Sigmoid colon (tissue), 7 donors: ENCODE measurements around the gene ARHGAP6. TPM values are rescaled to one million over a fixed set of nuclear protein-coding genes. Genes with fewer than 3 reads are reported as not detected.

Experiments
- DNase-seq: peaks from one replicate; pipeline ENCODE4 v3.0.0-alpha.2; 2019
- H3K27ac ChIP-seq, 4 donors: fragments of 200-600 bp; sonication (generic); one replicate each; pipeline ENCODE4 v1.5.1; 2016 to 2019; ENCODE audit warnings: mild to moderate bottlenecking in 1 of 4
- H3K27me3 ChIP-seq, 3 donors: fragments of 200-600 bp; sonication (generic); one replicate each; pipeline ENCODE4 v1.5.1; 2019; ENCODE audit warnings: mild to moderate bottlenecking in 1 of 3
- H3K36me3 ChIP-seq, 4 donors: fragments of 200-600 bp; sonication (generic); one replicate each; pipeline ENCODE4 v1.5.1; 2016 to 2019
- H3K4me1 ChIP-seq, 4 donors: fragments of 200-600 bp; sonication (generic); one replicate each; pipeline ENCODE4 v1.5.1; 2017 to 2019
- H3K4me3 ChIP-seq, 4 donors: fragments of 200-600 bp; sonication (generic); one replicate each; pipeline ENCODE4 v1.5.1; 2017 to 2019; ENCODE audit warnings: mild to moderate bottlenecking in 2 of 4, moderate library complexity in 1 of 4
- H3K9me3 ChIP-seq, 4 donors: fragments of 200-600 bp in 3 of 4; sonication (generic) in 3 of 4; one replicate each; pipeline versions ENCODE4 v1.5.1 to v1.6.1; 2013 to 2019
- CTCF ChIP-seq, 4 experiments: fragments of 450-650 bp in 3 of 4; fragments of 200-600 bp in 1 of 4; IDR thresholded peaks; one replicate each; pipeline ENCODE4 v1.5.1; 2016 to 2019; ENCODE audit warnings: antibody characterized with exemption in 4 of 4, mild to moderate bottlenecking in 3 of 4, moderate library complexity in 2 of 4
- EP300 ChIP-seq, 4 donors: sonication (generic); formaldehyde crosslinking; IDR thresholded peaks; one replicate each; pipeline ENCODE4 v1.6.1; 2017; ENCODE audit warnings: antibody characterized with exemption in 4 of 4
- POLR2A ChIP-seq, 2 donors: fragments of 450-650 bp; IDR thresholded peaks; one replicate each; pipeline ENCODE4 v1.6.1; 2016; ENCODE audit warnings: antibody characterized with exemption in 2 of 2, mild to moderate bottlenecking in 2 of 2, moderate library complexity in 2 of 2
- POLR2AphosphoS5 ChIP-seq, 4 donors: sonication (generic); formaldehyde crosslinking; IDR thresholded peaks; one replicate each; pipeline ENCODE4 v1.6.1; 2017; ENCODE audit warnings: antibody characterized with exemption in 4 of 4
- WGBS, 2 donors: extraction: QIAGEN DNeasy Blood & Tissue Kit; methylation state at CpG; one replicate each; pipeline ENCODE4 v1.1.7; 2013; 5-methylcytosine and 5-hydroxymethylcytosine counted together
- intact Hi-C: fragments of 100-400 bp; cut with DNase I; formaldehyde crosslinking; loops from one replicate; pipeline ENCODE4 v1.15.1; 2023
- polyA plus RNA-seq, 3 donors: library from polyadenylated mRNA; stranded (reverse); fragments of 200-250 nt; gene quantifications; one replicate each; pipeline ENCODE4 v1.2.3, GENCODE V29; 2013
- total RNA-seq, 4 donors: library from RNA; depleted of rRNA; stranded (reverse); fragments of >200 nt; gene quantifications; one replicate each; pipeline ENCODE4 v1.1.0, GENCODE V29; 2016
- donor health status: healthy with polysubstance abuse.
- donor health status: Bipolar disorder and iron deficiency.
- donor health status: healthy.

ARHGAP6 gene
- total and polyA plus RNA-seq, 7 donors: 1.4 to 47.6 (median 36.2) TPM

DNA sequence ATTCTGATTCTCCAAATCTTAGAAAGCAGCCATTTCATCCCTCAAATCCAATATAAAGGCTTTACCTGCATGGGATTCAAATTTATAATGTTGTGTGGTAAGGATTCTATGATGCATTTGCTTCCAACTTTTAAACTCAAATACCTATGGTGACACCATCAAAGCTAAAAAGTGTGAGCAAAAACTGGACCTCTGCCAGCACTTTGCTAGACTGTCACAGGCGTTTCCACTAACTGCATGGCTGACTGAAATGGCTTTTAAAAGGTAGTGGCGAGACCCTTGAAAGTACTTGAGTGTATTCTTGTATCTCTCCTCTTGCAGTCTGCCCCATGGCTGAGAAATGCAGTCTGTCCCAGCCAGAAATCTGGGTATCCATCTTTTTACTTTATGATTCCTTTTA lies 203.1 kb downstream of the ARHGAP6 start:
- Histone ChIP-seq H3K9me3 (no peaks in the 10 kb centered on the region), H3K27ac (peak overlapping the region in 3 of 4 donors; percentile 27 to 56 (median 43)), H3K4me1 (peaks cover 0 to 17% (median 10%) of the 10 kb centered on the region in 4 donors), H3K4me3 (no peak overlapping the region), H3K27me3 (no peaks in the 10 kb centered on the region), H3K36me3 (no peaks in the 10 kb centered on the region)
- 67 to 74% methylated on average over 2 of the region's 2 CpGs for WGBS, 2 donors
- TF ChIP-seq POLR2A (IDR thresholded peaks at IDR 0.05) (no peak), EP300 (IDR thresholded peaks at IDR 0.05) (no peak), CTCF (IDR thresholded peaks at IDR 0.05) (no peak), POLR2AphosphoS5 (IDR thresholded peaks at IDR 0.05) (no peak)
- intact Hi-C loops: no loop called here
- no peak for DNase-seq

- WGBS, 2 donors: 12 to 53% methylated on average over 5 of the region's 5 CpGs
- H3K36me3 ChIP-seq: no peaks in the 10 kb centered on the region
- TF ChIP-seq CTCF (IDR thresholded peaks at IDR 0.05) (no peak), POLR2AphosphoS5 (IDR thresholded peaks at IDR 0.05) (no peak), POLR2A (IDR thresholded peaks at IDR 0.05) (no peak), EP300 (IDR thresholded peaks at IDR 0.05) (no peak)
- no peak overlapping the region for H3K4me3 ChIP-seq
- DNase-seq: no peak
- peaks cover 0 to 19% (median 12%) of the 10 kb centered on the region in 4 donors for H3K4me1 ChIP-seq
- H3K9me3 ChIP-seq: no peaks in the 10 kb centered on the region
- peak overlapping the region in 3 of 4 donors; percentile 27 to 56 (median 43) for H3K27ac ChIP-seq
- no peaks in the 10 kb centered on the region for H3K27me3 ChIP-seq
- intact Hi-C loops: no loop called here
These were observed 203.6 kb downstream of the ARHGAP6 start for GRCh38 chrX:11462136-11462535.

DNA sequence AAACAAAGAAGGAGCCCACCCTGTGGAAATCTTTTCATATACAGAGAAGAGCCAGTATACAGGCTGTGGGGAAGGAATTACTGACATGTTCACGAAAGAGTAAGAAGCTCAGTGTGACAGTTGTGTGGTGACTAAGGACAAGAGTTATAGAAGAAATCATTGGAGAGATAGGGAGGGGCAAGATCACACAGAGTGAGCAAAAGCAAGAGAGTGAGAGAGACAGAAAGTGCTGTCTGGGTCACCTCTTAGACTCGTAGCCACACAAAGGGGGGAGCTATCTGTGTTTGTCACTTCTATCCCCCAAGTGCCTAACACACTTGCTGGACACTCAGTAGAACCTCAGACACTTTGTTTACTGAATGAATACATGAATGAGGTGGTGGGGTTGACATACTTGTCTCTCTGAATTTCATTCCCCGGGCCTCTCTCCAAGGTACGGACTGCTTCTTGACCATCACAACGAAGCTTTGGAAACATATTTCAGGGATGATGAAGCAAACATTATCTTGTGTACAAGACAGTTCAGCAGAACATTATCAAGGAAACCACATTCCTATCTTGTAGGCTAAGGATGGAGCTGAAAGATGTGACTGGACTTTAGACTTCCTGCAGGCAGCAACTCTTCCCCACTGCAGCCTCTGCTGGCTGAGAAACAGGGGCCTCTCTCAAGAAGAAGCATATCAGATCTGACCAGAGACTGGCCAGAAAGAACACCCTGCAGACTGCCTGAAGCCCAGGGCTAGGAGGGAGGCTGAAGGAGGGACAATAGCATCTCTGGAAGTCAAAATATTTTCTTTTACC lies 204.3 kb downstream of the ARHGAP6 start:
- intact Hi-C loops: no loop called here

GRCh38 chrX:11460347-11460746 lies 205.4 kb downstream of the ARHGAP6 start:
- intact Hi-C loops: no loop called here
- H3K36me3 ChIP-seq: no peaks in the 10 kb centered on the region
- H3K27me3 ChIP-seq: no peaks in the 10 kb centered on the region
- 83 to 89% methylated on average over 2 of the region's 2 CpGs for WGBS, 2 donors
- no peak overlapping the region for H3K27ac ChIP-seq
- no peak overlapping the region for H3K4me3 ChIP-seq
- TF ChIP-seq POLR2A (IDR thresholded peaks at IDR 0.05) (no peak), POLR2AphosphoS5 (IDR thresholded peaks at IDR 0.05) (no peak), CTCF (IDR thresholded peaks at IDR 0.05) (no peak), EP300 (IDR thresholded peaks at IDR 0.05) (no peak)
- peaks cover 0 to 19% (median 12%) of the 10 kb centered on the region in 4 donors for H3K4me1 ChIP-seq
- DNase-seq: no peak
- no peaks in the 10 kb centered on the region for H3K9me3 ChIP-seq

More for the DNA sequence above, 204.3 kb downstream of the ARHGAP6 start:
- 81 to 84% methylated on average over 5 of the region's 5 CpGs for WGBS, 2 donors
- Histone ChIP-seq H3K27ac (peak overlapping the region; percentile 17 to 56 (median 35)), H3K27me3 (no peaks in the 10 kb centered on the region), H3K36me3 (no peaks in the 10 kb centered on the region), H3K9me3 (no peaks in the 10 kb centered on the region), H3K4me1 (peaks cover 0 to 19% (median 12%) of the 10 kb centered on the region in 4 donors), H3K4me3 (no peak overlapping the region)
- no peak for TF ChIP-seq EP300 (IDR thresholded peaks at IDR 0.05)
- no peak for TF ChIP-seq POLR2AphosphoS5 (IDR thresholded peaks at IDR 0.05)
- TF ChIP-seq POLR2A (IDR thresholded peaks at IDR 0.05): no peak
- TF ChIP-seq CTCF (IDR thresholded peaks at IDR 0.05): no peak
- no peak for DNase-seq
